Mesendoderm (in vitro differentiated cells): ENCODE data around the gene TNS1.

Experiments
- DNase-seq: peaks from one replicate; pipeline ENCODE4 v3.0.0; 2013
- H2AK5ac ChIP-seq: 2 replicates; pipeline ENCODE4 v1.6.1; 2013; ENCODE audit warnings: low read length, inconsistent platforms
- H2BK120ac ChIP-seq: 2 replicates; pipeline ENCODE4 v1.6.1; 2013; ENCODE audit warnings: low read depth, mild to moderate bottlenecking, low read length, moderate library complexity, mixed read lengths
- H2BK15ac ChIP-seq: replicated peaks from 2 replicates; pipeline ENCODE4 v1.6.1; 2013; ENCODE audit warnings: low read depth, mild to moderate bottlenecking, moderate library complexity
- H2BK5ac ChIP-seq: 2 replicates; pipeline ENCODE4 v1.6.1; 2013; ENCODE audit warnings: low read length, inconsistent platforms
- H3K18ac ChIP-seq: 2 replicates; pipeline ENCODE4 v1.6.1; 2013; ENCODE audit warnings: mild to moderate bottlenecking, low read length, mixed read lengths
- H3K23ac ChIP-seq: one replicate; pipeline ENCODE4 v1.6.1; 2013; ENCODE audit warnings: low read length
- H3K27ac ChIP-seq: 2 replicates; pipeline ENCODE4 v1.5.1; 2013; ENCODE audit warnings: low read depth, mild to moderate bottlenecking, inconsistent platforms, low read length, moderate library complexity
- H3K27me3 ChIP-seq: 2 replicates; pipeline ENCODE4 v1.6.1; 2013; ENCODE audit warnings: low read length, control low read depth, mild to moderate bottlenecking, inconsistent platforms; ENCODE audit not compliant: insufficient read depth, poor library complexity
- H3K36me3 ChIP-seq: 2 replicates; pipeline ENCODE4 v1.6.1; 2013; ENCODE audit warnings: low read length, inconsistent platforms; ENCODE audit not compliant: control insufficient read depth, insufficient read depth
- H3K4ac ChIP-seq: one replicate; pipeline ENCODE4 v1.6.1; 2013; ENCODE audit warnings: low read depth, mild to moderate bottlenecking, low read length, moderate library complexity
- H3K4me1 ChIP-seq: 2 replicates; pipeline ENCODE4 v1.6.1; 2013; ENCODE audit warnings: low read depth, low read length, inconsistent platforms; ENCODE audit not compliant: control insufficient read depth
- H3K4me2 ChIP-seq: 2 replicates; pipeline ENCODE4 v1.6.1; 2013; ENCODE audit warnings: low read length
- H3K4me3 ChIP-seq: 2 replicates; pipeline ENCODE4 v1.5.1; 2013; ENCODE audit warnings: mild to moderate bottlenecking, low read length
- H3K56ac ChIP-seq: one replicate; pipeline ENCODE4 v1.6.1; 2013; ENCODE audit warnings: low read length
- H3K79me1 ChIP-seq: 2 replicates; pipeline ENCODE4 v1.6.1; 2013; ENCODE audit warnings: low read length, inconsistent platforms
- H3K79me2 ChIP-seq: 2 replicates; pipeline ENCODE4 v1.6.1; 2013; ENCODE audit warnings: mild to moderate bottlenecking, low read length; ENCODE audit not compliant: control insufficient read depth, insufficient read depth
- H3K9ac ChIP-seq: 2 replicates; pipeline ENCODE4 v1.6.1; 2013; ENCODE audit warnings: low read length, inconsistent platforms
- H4K5ac ChIP-seq: one replicate; pipeline ENCODE4 v1.6.1; 2013; ENCODE audit warnings: low read length
- H4K8ac ChIP-seq: one replicate; pipeline ENCODE4 v1.6.1; 2013; ENCODE audit warnings: low read depth, mild to moderate bottlenecking, control low read depth, low read length, moderate library complexity
- WGBS: extraction: QIAGEN DNeasy Blood & Tissue Kit; methylation state at CpG from one replicate; pipeline ENCODE4 v1.1.7; 2013; ENCODE audit warnings: low lambda C conversion rate, missing lambda C conversion rate; ENCODE audit not compliant: insufficient coverage; ENCODE audit errors: extremely low coverage; 5-methylcytosine and 5-hydroxymethylcytosine counted together

Gene TNS1

GRCh38 chr2:217761645-217762277 is 241.0 kb downstream of the TNS1 start:
- no peaks in the 10 kb centered on the region for H3K79me1 ChIP-seq
- H3K4me1 ChIP-seq = no peaks in the 10 kb centered on the region
- no peak overlapping the region for H3K27ac ChIP-seq
- H3K23ac ChIP-seq = no peak overlapping the region
- no peak overlapping the region for H2BK5ac ChIP-seq
- H3K9ac ChIP-seq = no peak overlapping the region
- no peak overlapping the region for H4K8ac ChIP-seq
- H3K18ac ChIP-seq = no peak overlapping the region
- no CpG with 5 or more reads among the region's 1 CpG for WGBS
- DNase-seq = no peak
- no peak overlapping the region for H2BK15ac ChIP-seq
- H4K5ac ChIP-seq = no peak overlapping the region
- H2AK5ac ChIP-seq = no peak overlapping the region
- no peak overlapping the region for H3K4ac ChIP-seq
- no peaks in the 10 kb centered on the region for H3K36me3 ChIP-seq
- no peak overlapping the region for H3K4me2 ChIP-seq
- H3K79me2 ChIP-seq = no peaks in the 10 kb centered on the region
- no peak overlapping the region for H3K4me3 ChIP-seq
- no peaks in the 10 kb centered on the region for H3K27me3 ChIP-seq
- H3K56ac ChIP-seq = no peak overlapping the region
- H2BK120ac ChIP-seq = no peak overlapping the region

- H3K56ac ChIP-seq = no peak overlapping the region
- no peak for DNase-seq
- H2BK15ac ChIP-seq = no peak overlapping the region
- no peak overlapping the region for H2BK5ac ChIP-seq
- H3K27me3 ChIP-seq = no peaks in the 10 kb centered on the region
- no peak overlapping the region for H2BK120ac ChIP-seq
- H3K4me2 ChIP-seq = no peak overlapping the region
- H3K79me1 ChIP-seq = no peaks in the 10 kb centered on the region
- no peak overlapping the region for H3K27ac ChIP-seq
- H4K8ac ChIP-seq = no peak overlapping the region
- no peaks in the 10 kb centered on the region for H3K36me3 ChIP-seq
- no peak overlapping the region for H3K23ac ChIP-seq
- no peak overlapping the region for H3K4me3 ChIP-seq
- no peak overlapping the region for H2AK5ac ChIP-seq
- no peaks in the 10 kb centered on the region for H3K4me1 ChIP-seq
- H3K4ac ChIP-seq = no peak overlapping the region
- H4K5ac ChIP-seq = no peak overlapping the region
- no peak overlapping the region for H3K18ac ChIP-seq
- H3K79me2 ChIP-seq = no peaks in the 10 kb centered on the region
- no CpG with 5 or more reads among the region's 2 CpGs for WGBS
- no peak overlapping the region for H3K9ac ChIP-seq
Observed at GRCh38 chr2:217759991-217760390, 242.8 kb downstream of the TNS1 start.

- no peak overlapping the region for H4K5ac ChIP-seq
- no peak overlapping the region for H3K4me2 ChIP-seq
- no peak overlapping the region for H3K18ac ChIP-seq
- H3K4me3 ChIP-seq = no peak overlapping the region
- H3K27me3 ChIP-seq = no peaks in the 10 kb centered on the region
- H4K8ac ChIP-seq = no peak overlapping the region
- H3K4me1 ChIP-seq = no peaks in the 10 kb centered on the region
- H3K4ac ChIP-seq = no peak overlapping the region
- H3K56ac ChIP-seq = no peak overlapping the region
- H3K23ac ChIP-seq = no peak overlapping the region
- no peak overlapping the region for H3K9ac ChIP-seq
- H3K27ac ChIP-seq = no peak overlapping the region
- no peaks in the 10 kb centered on the region for H3K79me2 ChIP-seq
- H2BK15ac ChIP-seq = no peak overlapping the region
- no peak overlapping the region for H2BK5ac ChIP-seq
- no peak for DNase-seq
- no peaks in the 10 kb centered on the region for H3K36me3 ChIP-seq
- no peaks in the 10 kb centered on the region for H3K79me1 ChIP-seq
- H2AK5ac ChIP-seq = no peak overlapping the region
- no CpG with 5 or more reads among the region's 2 CpGs for WGBS
- H2BK120ac ChIP-seq = no peak overlapping the region
Observed at GRCh38 chr2:217757108-217757463, 245.7 kb downstream of the TNS1 start.

GRCh38 chr2:217756375-217757107 is 246.3 kb downstream of the TNS1 start:
- no peak overlapping the region for H2AK5ac ChIP-seq
- no peak overlapping the region for H3K4me3 ChIP-seq
- peak; percentile 83 for DNase-seq
- no peak overlapping the region for H3K18ac ChIP-seq
- peak overlapping the region; percentile 39 for H3K4me2 ChIP-seq
- peak overlapping the region; percentile 35 for H3K9ac ChIP-seq
- H3K27me3 ChIP-seq = no peaks in the 10 kb centered on the region
- H3K27ac ChIP-seq = no peak overlapping the region
- no peak overlapping the region for H4K8ac ChIP-seq
- H3K23ac ChIP-seq = no peak overlapping the region
- no peaks in the 10 kb centered on the region for H3K79me1 ChIP-seq
- peak overlapping the region; percentile 75 for H3K56ac ChIP-seq
- H4K5ac ChIP-seq = no peak overlapping the region
- no peak overlapping the region for H3K4ac ChIP-seq
- no peaks in the 10 kb centered on the region for H3K79me2 ChIP-seq
- no peaks in the 10 kb centered on the region for H3K4me1 ChIP-seq
- H2BK120ac ChIP-seq = no peak overlapping the region
- WGBS = no CpG with 5 or more reads among the region's 34 CpGs
- H2BK5ac ChIP-seq = no peak overlapping the region
- no peaks in the 10 kb centered on the region for H3K36me3 ChIP-seq
- no peak overlapping the region for H2BK15ac ChIP-seq

- Histone ChIP-seq H2AK5ac (no peak overlapping the region), H3K79me2 (no peaks in the 10 kb centered on the region), H3K36me3 (no peaks in the 10 kb centered on the region), H3K23ac (no peak overlapping the region), H3K79me1 (no peaks in the 10 kb centered on the region), H2BK120ac (no peak overlapping the region), H3K4me1 (no peaks in the 10 kb centered on the region), H3K18ac (no peak overlapping the region), H3K56ac (no peak overlapping the region), H3K27me3 (no peaks in the 10 kb centered on the region), H3K9ac (no peak overlapping the region), H3K4ac (no peak overlapping the region), H4K5ac (no peak overlapping the region), H2BK5ac (no peak overlapping the region), H3K27ac (no peak overlapping the region), H4K8ac (no peak overlapping the region), H3K4me2 (no peak overlapping the region), H3K4me3 (no peak overlapping the region), H2BK15ac (no peak overlapping the region)
- DNase-seq = no peak
- WGBS = no CpG with 5 or more reads among the region's 5 CpGs
Observed at GRCh38 chr2:217755027-217755745, 247.6 kb downstream of the TNS1 start.
